ENCODE data around the gene CEBPE. TPM values are rescaled to one million over a fixed set of nuclear protein-coding genes. Genes with fewer than 3 reads are reported as not detected.
A peak's percentile ranks its signal among the peaks of the same experiment; 100 is the strongest.

The CEBPE gene
- total and polyA plus RNA-seq, 11 donors, result 0.18 to 0.32 (median 0.24) TPM; not detected in 8

DNA sequence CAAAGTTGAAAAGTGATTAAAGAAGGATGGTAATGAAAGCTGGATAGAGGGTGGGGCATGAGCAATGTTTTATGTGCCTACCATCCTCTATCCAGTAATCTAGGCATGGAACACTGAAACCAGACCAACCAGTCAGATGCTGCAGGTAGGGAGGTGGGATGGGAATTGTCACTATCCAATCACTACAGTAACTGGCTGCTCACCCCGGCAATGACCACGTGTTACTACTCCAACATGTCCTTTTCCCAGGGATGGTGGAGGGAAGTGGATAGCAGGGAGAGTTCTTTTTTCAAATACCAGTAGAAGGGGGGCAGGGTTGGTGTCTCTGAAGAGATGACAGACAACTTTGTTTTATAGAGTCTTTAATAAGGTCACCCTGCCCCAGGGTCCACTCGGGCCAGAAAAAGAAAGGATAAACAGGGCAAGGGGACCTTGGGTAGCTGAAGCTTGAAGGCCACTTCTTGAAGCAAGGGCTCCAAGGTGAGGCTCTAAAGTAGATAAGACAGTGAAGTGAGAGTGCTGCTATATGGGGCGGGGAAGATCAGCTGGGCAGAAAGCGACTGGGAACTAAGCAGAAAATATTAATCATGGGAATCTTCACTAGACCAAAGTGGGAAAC lies 47.0 kb downstream of the CEBPE start:
- no peak for DNase-seq
- intact Hi-C loops (cut with DNase I), result loop anchor here in 5 of 10 donors (5.0 kb wide), 2 partner anchors 35 to 40 kb away; no protein-coding TSS in a partner anchor
- ATAC-seq, result peak in 3 of 4 donors; percentile 7 to 27 (median 12)

GRCh38 chr14:23071244-23071920 lies 47.7 kb downstream of the CEBPE start:
- H3K4me3 ChIP-seq, result peak overlapping the region; percentile 31 to 72 (median 67)
- WGBS, 4 donors, result 1 to 4% (median 1%) methylated on average over 14 of the region's 14 CpGs
- intact Hi-C loops (cut with DNase I), result loop anchor here in 5 of 10 donors (5.0 kb wide), 2 partner anchors 36 to 41 kb away; no protein-coding TSS in a partner anchor
- H3K27me3 ChIP-seq, result no peaks in the 10 kb centered on the region
- ATAC-seq (peak; percentile 88 to 94 (median 94)), DNase-seq (peak; percentile 86 to 91 (median 89))
- peak overlapping the region; percentile 49 to 90 (median 84) for H3K27ac ChIP-seq
- H3K4me1 ChIP-seq, result peaks cover 5 to 45% (median 30%) of the 10 kb centered on the region in 12 donors
- H3K9me3 ChIP-seq, result no peaks in the 10 kb centered on the region
- peaks cover 0 to 77% (median 65%) of the 10 kb centered on the region in 9 donors for H3K36me3 ChIP-seq
- TF ChIP-seq, protein P1, sequence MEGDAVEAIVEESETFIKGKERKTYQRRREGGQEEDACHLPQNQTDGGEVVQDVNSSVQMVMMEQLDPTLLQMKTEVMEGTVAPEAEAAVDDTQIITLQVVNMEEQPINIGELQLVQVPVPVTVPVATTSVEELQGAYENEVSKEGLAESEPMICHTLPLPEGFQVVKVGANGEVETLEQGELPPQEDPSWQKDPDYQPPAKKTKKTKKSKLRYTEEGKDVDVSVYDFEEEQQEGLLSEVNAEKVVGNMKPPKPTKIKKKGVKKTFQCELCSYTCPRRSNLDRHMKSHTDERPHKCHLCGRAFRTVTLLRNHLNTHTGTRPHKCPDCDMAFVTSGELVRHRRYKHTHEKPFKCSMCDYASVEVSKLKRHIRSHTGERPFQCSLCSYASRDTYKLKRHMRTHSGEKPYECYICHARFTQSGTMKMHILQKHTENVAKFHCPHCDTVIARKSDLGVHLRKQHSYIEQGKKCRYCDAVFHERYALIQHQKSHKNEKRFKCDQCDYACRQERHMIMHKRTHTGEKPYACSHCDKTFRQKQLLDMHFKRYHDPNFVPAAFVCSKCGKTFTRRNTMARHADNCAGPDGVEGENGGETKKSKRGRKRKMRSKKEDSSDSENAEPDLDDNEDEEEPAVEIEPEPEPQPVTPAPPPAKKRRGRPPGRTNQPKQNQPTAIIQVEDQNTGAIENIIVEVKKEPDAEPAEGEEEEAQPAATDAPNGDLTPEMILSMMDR (IDR thresholded peaks at IDR 0.05), result no peak
- peak in 1 of 2 donors; percentile 45 for TF ChIP-seq POLR2A (IDR thresholded peaks at IDR 0.05)

More for the DNA sequence above, 47.0 kb downstream of the CEBPE start:
- no peaks in the 10 kb centered on the region for H3K27me3 ChIP-seq
- H3K4me3 ChIP-seq, result peak overlapping the region; percentile 31 to 72 (median 67)
- TF ChIP-seq POLR2A (IDR thresholded peaks at IDR 0.05), result no peak
- TF ChIP-seq, protein P1 (IDR thresholded peaks at IDR 0.05), result no peak
- peaks cover 5 to 49% (median 31%) of the 10 kb centered on the region in 12 donors for H3K4me1 ChIP-seq
- no peaks in the 10 kb centered on the region for H3K9me3 ChIP-seq
- 38 to 42% (median 39%) methylated on average over 5 of the region's 5 CpGs for WGBS, 4 donors
- peaks cover 0 to 77% (median 65%) of the 10 kb centered on the region in 9 donors for H3K36me3 ChIP-seq
- H3K27ac ChIP-seq, result peak overlapping the region; percentile 49 to 90 (median 84)

- Histone ChIP-seq H3K9me3 (no peaks in the 10 kb centered on the region), H3K27ac (peak overlapping the region in 10 of 12 donors; percentile 70 to 90 (median 86)), H3K4me1 (peaks cover 5 to 45% (median 30%) of the 10 kb centered on the region in 12 donors), H3K36me3 (peaks cover 0 to 77% (median 65%) of the 10 kb centered on the region in 9 donors), H3K4me3 (peak overlapping the region; percentile 31 to 72 (median 67)), H3K27me3 (no peaks in the 10 kb centered on the region)
- no peak for ATAC-seq
- TF ChIP-seq, protein P1 (IDR thresholded peaks at IDR 0.05), result no peak
- no peak for TF ChIP-seq POLR2A (IDR thresholded peaks at IDR 0.05)
- no peak for DNase-seq
- 9 to 13% (median 11%) methylated on average over 10 of the region's 10 CpGs for WGBS, 4 donors
- intact Hi-C loops (cut with DNase I), result loop anchor here in 5 of 10 donors (5.0 kb wide), 2 partner anchors 37 to 42 kb away; no protein-coding TSS in a partner anchor
Observed at GRCh38 chr14:23070262-23071129, 48.6 kb downstream of the CEBPE start.
